CD4-positive, alpha-beta T cell treated with Interleukin-15 for 4 hours (primary cell): ENCODE measurements around the gene MOB1B.
"Not testable (repeated sequence)": the region's sequence is repeated elsewhere in the genome, so short reads cannot be mapped to it uniquely, and the experiment has no call there.

Experiments
- DNase-seq: peaks from one replicate; pipeline ENCODE4 v3.0.0-alpha.2; 2020; ENCODE audit warnings: low spot score

The MOB1B gene

GRCh38 chr4:71008196-71008595, 106.0 kb downstream of the MOB1B start:
- DNase-seq: no peak

DNA sequence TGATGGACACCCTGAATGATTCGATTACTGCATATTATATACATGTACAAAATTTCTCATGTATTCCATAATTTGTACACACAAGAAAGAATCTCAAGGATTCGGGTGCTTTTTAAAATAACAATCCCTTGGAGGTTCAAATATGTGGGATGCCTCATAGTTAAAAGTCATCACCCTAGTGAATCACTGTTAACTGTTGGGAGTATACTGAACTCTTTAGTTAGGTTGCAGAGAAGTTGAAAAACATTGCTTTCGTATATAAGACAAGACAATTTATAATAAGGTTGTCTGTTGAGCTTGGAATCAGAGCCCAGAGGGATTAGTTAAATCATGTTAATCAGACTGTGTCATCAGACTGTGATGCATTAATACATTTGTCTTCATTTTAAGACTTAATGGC, 106.9 kb downstream of the MOB1B start:
- DNase-seq: no peak

DNA sequence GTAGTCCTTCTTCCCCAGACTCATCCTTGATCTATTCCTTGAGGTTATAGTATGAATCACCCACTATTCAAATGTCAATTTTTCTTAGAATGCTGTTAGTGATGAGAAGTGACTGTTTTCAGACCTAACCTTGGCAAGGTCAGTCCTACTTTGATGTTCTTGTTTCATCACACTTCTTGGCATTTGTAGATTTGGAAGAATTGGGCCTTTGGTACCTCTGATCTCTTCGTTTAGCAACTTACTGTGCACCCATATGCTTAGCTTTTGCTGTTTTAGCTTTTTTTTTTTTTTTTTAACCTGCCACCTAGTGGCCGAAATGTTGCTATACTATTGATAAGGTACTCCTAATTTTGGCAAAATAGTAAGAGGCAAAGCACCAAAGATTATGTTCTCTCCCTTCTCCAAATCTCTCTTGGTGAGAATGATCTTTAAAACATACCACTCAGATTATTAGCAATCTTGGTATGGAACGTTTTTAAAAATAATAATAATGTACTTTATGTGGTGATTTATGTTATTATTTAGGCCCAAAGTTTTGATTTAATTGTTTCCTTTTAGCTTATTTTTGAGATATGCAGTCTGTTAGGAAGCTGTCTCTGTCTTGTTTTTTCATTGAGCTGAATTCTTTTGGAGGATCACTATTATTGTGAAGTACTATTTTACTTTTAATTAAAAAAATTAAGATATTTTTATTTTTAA, 107.9 kb downstream of the MOB1B start:
- DNase-seq: peak; percentile 56

- no peak for DNase-seq
These were observed 109.3 kb downstream of the MOB1B start for GRCh38 chr4:71011451-71011850.

DNA sequence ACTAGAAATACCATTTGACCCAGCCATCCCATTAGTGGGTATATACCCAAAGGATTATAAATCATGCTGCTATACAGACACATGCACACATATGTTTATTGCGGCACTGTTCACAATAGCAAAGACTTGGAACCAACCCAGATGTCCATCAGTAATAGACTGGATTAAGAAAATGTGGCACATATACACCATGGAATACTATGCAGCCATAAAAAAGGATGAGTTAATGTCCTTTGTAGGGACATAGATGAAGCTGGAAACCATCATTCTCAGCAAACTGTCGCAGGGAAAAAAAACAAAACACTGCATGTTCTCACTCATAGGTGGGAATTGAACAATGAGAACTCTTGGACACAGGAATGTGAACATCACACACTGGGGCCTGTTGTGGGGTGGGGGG, 115.2 kb downstream of the MOB1B start:
- DNase-seq: not testable (repeated sequence)

- no peak for DNase-seq
These were observed 118.4 kb downstream of the MOB1B start for GRCh38 chr4:71020611-71021010.

- DNase-seq: no peak
These were observed 123.5 kb downstream of the MOB1B start for GRCh38 chr4:71025654-71026053.

DNA sequence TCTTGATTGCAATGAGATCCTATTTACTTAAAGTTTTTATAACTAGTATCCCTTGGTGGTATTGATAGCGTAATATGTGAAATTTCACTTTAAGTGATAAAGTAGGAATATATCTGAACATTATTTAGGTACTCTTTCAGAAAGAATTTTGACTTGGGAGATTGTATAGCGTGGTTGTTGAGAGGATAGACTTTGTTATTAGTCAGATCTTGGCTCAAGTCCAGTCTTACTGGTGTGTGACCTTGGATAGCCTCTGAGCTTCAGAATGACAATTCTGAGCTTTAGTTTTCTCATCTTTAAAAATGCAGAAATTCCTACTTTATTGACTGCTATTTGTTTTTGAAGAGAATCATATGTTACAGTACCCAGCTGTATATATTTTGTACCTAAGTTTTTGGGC, 123.9 kb downstream of the MOB1B start:
- no peak for DNase-seq

- no peak for DNase-seq
These were observed 125.4 kb downstream of the MOB1B start for GRCh38 chr4:71027611-71028010.

GRCh38 chr4:71029504-71029903, 127.3 kb downstream of the MOB1B start:
- DNase-seq: no peak

DNA sequence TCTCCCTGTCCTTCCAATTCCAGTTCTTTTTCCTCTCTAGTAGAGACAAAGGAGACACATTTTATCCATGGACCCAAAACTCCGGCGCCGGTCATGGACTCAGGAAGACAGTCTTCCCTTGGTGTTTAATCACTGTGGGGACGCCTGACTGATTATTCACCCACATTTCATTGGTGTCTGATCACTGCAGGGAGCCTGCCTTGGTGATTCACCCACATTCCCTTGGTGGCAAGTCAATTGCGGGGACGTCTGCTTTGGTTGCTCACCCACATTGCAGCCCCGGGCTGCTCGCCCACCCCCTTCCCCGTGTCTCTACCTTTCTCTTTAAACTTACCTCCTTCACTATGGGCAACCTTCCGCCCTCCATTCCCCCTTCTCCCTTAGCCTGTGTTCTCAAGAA, 129.9 kb downstream of the MOB1B start:
- DNase-seq: not testable (repeated sequence)
